ENCODE results near the gene CDC5L.

DNA sequence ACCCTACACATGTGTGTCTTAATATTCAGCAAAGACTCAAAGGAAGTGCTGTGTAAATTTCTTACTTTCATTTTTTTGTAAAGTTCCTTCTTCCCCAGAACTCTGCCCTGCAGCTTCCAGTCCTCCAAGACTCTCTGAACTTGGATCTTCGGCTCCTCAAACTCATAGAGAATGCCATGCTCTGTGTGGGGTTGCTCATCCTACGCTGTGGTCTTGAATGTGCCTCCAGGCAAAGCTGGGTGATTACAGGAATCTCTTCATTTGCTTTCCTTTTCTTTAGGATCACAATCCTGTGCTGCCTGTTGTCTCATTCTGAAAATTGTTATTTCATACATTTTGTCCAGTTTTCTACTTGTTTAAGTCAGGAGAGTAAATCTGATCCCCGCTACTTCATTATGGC, 14.5 kb upstream of the CDC5L start:
- TF ChIP-seq, protein P1, sequence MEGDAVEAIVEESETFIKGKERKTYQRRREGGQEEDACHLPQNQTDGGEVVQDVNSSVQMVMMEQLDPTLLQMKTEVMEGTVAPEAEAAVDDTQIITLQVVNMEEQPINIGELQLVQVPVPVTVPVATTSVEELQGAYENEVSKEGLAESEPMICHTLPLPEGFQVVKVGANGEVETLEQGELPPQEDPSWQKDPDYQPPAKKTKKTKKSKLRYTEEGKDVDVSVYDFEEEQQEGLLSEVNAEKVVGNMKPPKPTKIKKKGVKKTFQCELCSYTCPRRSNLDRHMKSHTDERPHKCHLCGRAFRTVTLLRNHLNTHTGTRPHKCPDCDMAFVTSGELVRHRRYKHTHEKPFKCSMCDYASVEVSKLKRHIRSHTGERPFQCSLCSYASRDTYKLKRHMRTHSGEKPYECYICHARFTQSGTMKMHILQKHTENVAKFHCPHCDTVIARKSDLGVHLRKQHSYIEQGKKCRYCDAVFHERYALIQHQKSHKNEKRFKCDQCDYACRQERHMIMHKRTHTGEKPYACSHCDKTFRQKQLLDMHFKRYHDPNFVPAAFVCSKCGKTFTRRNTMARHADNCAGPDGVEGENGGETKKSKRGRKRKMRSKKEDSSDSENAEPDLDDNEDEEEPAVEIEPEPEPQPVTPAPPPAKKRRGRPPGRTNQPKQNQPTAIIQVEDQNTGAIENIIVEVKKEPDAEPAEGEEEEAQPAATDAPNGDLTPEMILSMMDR (IDR thresholded peaks at IDR 0.05), result no peak
- no peak for TF ChIP-seq POLR2A (IDR thresholded peaks at IDR 0.05)
